ENCODE data around the gene NTN1.

DNA sequence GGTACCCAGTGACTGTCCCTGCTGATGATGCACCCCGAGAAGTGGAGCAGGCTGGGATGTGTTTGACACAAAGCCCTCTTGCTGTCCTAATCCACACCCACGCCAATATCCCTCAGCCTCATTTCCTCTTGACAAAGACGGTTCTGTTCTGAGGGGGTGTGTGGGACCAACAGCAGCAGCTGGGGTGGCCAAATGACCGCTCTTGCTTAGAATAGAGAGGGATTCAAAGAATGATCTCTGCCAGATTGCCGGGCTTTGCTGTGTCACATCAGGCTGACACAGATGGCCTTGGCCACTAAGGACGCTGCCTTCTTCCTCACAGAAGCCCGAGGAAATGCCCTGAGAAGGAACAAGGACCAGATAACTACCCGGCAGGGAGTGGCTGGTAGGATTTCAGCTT lies 250.7 kb downstream of the NTN1 start:
- TF ChIP-seq CTCF (conservative IDR thresholded peaks at IDR 0.05) = no peak
- TF ChIP-seq EZH2 (IDR thresholded peaks at IDR 0.05; ENCODE audit: low read depth) = no peak

Data from PC-9 (cell line).